ENCODE results near the gene PEX10. TPM values are rescaled to one million over a fixed set of nuclear protein-coding genes. Genes with fewer than 3 reads are reported as not detected.

The PEX10 gene
- total RNA-seq, 1 donor from 2014 or later = 14.6 TPM

DNA sequence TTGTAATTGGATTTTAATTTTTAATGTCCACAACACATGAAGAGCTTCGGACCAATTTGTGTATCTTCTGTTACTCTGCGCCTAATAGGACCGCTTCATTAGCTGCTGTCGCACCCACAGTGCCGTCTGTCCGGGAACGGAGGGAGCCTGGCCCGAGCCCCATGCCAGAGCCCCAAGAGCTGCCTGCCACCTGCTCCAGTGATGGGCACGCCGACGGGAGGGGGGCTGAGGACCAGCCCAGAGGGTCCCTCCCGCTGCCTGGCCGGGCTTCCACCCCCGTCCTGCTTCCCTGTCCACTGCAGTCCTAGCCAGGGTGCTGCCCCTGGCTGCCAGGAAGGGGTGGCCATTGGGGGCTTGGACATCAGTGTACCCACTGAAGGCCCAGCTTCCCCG lies 33.5 kb upstream of the PEX10 start:
- ATAC-seq (no peak), DNase-seq (no peak)
- H3K4me3 ChIP-seq = no peak overlapping the region
- intact Hi-C loops (cut with DNase I) = no loop called here
- no peaks in the 10 kb centered on the region for H3K36me3 ChIP-seq
- no peaks in the 10 kb centered on the region for H3K4me1 ChIP-seq
- no peaks in the 10 kb centered on the region for H3K9me3 ChIP-seq
- H3K27ac ChIP-seq = no peak overlapping the region
- H3K27me3 ChIP-seq = peaks cover 50% of the 10 kb centered on the region
- TF ChIP-seq, protein P1, sequence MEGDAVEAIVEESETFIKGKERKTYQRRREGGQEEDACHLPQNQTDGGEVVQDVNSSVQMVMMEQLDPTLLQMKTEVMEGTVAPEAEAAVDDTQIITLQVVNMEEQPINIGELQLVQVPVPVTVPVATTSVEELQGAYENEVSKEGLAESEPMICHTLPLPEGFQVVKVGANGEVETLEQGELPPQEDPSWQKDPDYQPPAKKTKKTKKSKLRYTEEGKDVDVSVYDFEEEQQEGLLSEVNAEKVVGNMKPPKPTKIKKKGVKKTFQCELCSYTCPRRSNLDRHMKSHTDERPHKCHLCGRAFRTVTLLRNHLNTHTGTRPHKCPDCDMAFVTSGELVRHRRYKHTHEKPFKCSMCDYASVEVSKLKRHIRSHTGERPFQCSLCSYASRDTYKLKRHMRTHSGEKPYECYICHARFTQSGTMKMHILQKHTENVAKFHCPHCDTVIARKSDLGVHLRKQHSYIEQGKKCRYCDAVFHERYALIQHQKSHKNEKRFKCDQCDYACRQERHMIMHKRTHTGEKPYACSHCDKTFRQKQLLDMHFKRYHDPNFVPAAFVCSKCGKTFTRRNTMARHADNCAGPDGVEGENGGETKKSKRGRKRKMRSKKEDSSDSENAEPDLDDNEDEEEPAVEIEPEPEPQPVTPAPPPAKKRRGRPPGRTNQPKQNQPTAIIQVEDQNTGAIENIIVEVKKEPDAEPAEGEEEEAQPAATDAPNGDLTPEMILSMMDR (IDR thresholded peaks at IDR 0.05) = no peak

DNA sequence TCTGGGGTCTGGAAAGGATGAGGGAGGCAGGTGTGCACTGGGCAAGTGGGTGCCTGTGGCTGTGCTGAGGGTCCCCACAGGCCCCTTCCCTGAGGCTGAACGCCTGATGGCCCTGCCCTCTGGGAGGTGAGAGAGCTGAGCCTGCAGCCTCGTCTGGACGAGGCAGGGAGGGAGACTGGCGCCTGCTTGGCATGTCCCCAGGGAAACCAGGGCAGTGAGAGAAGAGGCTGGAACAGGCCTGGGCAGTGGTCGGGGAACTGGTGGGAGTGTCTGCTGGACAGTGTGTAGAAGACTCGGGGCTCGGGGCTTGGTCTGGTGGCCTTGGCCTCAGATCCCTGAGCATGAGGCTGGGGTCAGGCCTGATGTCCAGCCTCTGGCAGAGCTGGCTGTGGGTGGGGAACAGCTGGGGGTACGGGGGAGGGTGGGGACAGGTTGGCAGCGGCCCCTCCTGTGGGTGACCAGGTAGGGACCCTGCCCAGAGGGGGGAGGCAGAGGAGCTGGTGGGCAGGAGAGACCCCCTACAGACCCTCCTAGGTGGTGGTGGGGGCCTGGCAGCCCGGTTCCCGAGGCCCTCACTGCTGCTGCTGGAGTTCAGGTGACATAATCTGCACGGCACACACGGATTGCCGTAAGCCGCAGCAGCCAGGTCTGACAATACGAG lies 32.9 kb upstream of the PEX10 start:
- ATAC-seq (no peak), DNase-seq (no peak)
- TF ChIP-seq, protein P1 (IDR thresholded peaks at IDR 0.05) = no peak
- H3K36me3 ChIP-seq = no peaks in the 10 kb centered on the region
- intact Hi-C loops (cut with DNase I) = no loop called here
- H3K4me3 ChIP-seq = no peak overlapping the region
- H3K9me3 ChIP-seq = no peaks in the 10 kb centered on the region
- H3K27ac ChIP-seq = no peak overlapping the region
- peaks cover 50% of the 10 kb centered on the region for H3K27me3 ChIP-seq
- no peaks in the 10 kb centered on the region for H3K4me1 ChIP-seq

DNA sequence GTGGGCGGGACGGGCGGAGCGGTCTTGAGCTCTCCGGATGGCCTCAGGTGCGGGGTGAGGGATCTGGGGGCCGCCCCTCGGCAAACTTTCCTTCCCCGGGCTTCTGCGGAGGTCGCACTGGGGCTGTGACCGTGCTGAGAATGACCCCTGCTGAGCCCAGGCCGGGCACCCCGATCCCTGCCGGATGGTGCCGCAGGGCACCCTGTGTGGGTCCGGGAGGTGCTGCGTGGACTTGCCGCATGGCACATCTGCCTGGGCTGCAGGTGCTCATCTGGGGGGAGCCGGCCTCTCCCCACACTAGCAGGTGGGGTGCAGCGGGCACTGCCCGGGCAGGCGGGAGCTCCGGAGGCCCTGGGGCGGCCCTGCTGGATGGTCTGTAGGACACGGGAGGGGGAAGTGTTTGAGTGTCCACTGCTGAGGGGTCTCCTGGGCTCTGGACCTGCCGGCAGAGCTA lies 31.8 kb upstream of the PEX10 start:
- Histone ChIP-seq H3K27ac (no peak overlapping the region), H3K4me1 (no peaks in the 10 kb centered on the region), H3K36me3 (no peaks in the 10 kb centered on the region), H3K4me3 (no peak overlapping the region), H3K27me3 (peaks cover 50% of the 10 kb centered on the region), H3K9me3 (no peaks in the 10 kb centered on the region)
- DNase-seq (no peak), ATAC-seq (no peak)
- TF ChIP-seq, protein P1 (IDR thresholded peaks at IDR 0.05) = no peak
- intact Hi-C loops (cut with DNase I) = no loop called here

DNA sequence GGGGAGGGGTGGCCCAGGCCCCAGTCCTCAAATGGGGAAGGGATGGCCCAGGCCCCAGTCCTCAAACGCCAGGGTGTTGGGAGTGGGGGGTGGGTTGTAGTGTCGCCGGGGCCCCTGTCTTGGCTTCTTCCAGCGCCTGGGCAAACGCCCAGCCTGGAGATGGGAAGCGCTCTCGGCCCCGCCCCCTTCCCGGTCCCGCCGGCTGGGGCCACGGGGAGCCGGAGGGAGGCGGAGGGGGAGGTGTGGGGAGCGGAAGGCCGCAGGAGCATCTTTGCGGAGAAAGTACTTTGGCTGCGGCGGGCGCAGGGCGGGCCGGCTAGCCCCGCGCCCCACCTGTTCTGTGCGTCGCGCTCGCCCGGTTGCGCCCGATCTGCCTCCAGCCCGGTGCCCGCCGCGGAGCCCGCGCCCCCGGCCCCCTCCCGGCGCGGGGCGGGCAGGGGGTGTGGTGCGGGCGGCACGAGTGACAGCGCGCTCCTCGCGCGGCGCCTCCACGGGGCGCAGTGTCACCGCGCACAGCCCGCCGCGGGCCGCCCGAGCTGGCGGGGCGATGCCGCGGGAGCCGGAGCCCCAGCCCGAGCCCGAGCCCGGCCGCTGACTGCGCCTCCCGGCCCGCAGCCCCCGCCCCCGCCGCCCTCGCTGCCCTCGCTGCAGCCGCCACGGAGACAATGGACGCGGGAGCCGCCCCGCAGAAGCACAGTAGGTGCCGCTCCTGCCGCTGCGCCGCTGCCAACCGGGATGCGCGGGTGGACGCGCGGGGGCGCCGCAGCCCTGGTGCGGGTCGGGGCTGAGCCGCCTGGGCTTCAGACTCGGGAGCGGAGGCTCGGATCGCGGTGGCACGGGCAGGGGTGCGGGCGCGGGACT lies 31.1 kb upstream of the PEX10 start:
- TF ChIP-seq, protein P1 (IDR thresholded peaks at IDR 0.05) = no peak
- no peak for DNase-seq
- intact Hi-C loops (cut with DNase I) = no loop called here

DNA sequence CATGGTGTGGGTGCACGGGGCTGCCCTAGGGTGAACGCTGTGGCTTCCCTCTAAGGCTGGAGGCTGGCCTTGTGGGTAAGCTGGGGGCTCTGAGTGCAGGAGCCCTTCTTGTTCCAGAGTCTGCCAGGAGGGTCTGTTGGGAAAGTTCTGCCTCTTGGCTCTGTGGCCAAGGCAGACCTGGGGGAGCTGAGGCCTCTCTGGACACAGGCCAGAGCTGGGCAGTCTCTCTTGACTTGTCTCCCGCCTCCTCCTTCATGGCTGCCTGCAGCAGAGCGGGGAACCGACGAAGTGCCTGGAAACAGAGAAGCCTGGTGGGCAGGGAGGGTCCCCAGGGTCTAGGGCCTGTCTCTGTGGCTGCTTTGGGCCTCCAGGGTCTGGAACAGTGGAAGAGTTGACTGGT lies 30.3 kb upstream of the PEX10 start:
- TF ChIP-seq, protein P1 (IDR thresholded peaks at IDR 0.05) = no peak
- ATAC-seq (no peak), DNase-seq (no peak)
- no peaks in the 10 kb centered on the region for H3K9me3 ChIP-seq
- H3K36me3 ChIP-seq = no peaks in the 10 kb centered on the region
- intact Hi-C loops (cut with DNase I) = no loop called here
- H3K4me3 ChIP-seq = no peak overlapping the region
- H3K27ac ChIP-seq = no peak overlapping the region
- peaks cover 50% of the 10 kb centered on the region for H3K27me3 ChIP-seq
- no peaks in the 10 kb centered on the region for H3K4me1 ChIP-seq

More for the DNA sequence above, 31.1 kb upstream of the PEX10 start:
- no peak for ATAC-seq
- H3K4me3 ChIP-seq = no peak overlapping the region
- no peaks in the 10 kb centered on the region for H3K4me1 ChIP-seq
- H3K9me3 ChIP-seq = no peaks in the 10 kb centered on the region
- H3K27ac ChIP-seq = no peak overlapping the region
- no peaks in the 10 kb centered on the region for H3K36me3 ChIP-seq
- H3K27me3 ChIP-seq = peaks cover 50% of the 10 kb centered on the region

Measured in upper lobe of right lung (tissue), 1 donor.